IPS DF 19.7 (cell line): Measurements from ENCODE around the gene ANAPC10.
"Not testable (repeated sequence)": the region's sequence is repeated elsewhere in the genome, so short reads cannot be mapped to it uniquely, and the experiment has no call there.

Source experiments
- DNase-seq: peaks from one replicate; pipeline ENCODE4 v3.0.0-alpha.2; 2013; ENCODE audit warnings: low read depth, low spot score

The ANAPC10 gene

DNA sequence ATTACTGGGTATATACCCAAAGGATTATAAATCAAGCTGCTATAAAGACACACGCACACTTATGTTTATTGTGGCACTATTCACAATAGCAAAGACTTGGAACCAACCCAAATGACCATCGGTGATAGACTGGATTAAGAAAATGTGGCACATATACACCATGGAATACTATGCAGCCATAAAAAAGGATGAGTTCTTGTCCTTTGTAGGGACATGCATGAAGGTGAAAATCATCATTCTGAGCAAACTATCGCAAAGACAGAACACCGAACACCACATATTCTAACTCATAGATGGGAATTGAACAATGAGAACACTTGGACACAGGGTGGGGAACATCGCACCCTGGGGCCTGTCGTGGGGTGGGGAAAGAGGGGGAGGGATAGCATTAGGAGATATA is 87.7 kb downstream of the ANAPC10 start:
- DNase-seq = not testable (repeated sequence)

DNA sequence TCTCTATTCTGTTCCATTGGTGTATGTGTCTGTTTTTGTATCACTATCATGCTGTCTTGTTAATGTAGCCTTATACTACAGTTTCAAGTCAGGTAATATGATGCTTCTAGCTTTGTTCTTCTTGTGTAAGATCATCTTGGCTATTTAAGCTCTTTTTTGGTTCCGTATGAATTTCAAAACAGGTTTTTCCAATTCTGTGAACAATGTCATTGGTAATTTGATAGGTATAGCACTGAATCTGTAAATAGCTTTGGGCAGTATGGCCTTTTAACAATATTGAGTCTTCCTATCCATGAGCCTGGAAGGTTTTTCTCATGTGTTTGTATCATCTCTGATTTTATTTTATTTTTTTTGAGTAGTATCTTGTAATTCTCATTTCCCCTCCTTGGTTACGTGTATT is 94.3 kb downstream of the ANAPC10 start:
- DNase-seq = no peak

DNA sequence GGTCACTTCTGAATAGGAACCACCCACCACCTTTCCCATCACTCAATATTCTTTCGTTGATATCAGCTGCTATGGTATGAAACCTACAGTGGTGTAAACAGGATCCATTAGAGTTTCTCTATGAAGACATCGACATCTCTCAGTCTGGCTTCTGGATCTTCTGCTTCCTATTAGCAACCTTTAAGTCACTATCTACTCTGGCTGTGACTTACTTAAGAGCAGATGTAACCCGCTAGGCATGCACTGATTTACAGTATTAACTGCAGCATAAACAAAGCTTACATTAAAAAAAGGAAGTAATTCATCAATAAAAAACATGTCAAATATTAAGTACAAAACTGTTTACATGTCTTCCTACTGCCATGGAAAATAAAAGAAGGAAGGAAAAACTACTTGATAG is 96.4 kb downstream of the ANAPC10 start:
- no peak for DNase-seq

DNA sequence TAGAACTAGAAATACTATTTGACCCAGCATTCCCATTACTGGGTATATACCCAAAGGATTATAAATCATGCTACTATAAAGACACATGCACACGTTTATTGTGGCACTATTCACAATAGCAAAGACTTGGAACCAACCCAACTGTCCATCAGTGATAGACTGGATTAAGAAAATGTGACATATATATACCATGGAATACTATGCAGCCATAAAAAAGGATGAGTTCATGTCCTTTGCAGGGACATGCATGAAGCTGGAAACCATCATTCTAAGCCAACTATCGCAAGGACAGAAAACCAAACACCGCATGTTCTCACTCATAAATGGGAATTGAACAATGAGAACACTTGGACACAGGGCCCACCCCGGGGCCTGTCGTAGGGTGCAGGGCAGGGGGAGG is 97.3 kb downstream of the ANAPC10 start:
- not testable (repeated sequence) for DNase-seq

DNA sequence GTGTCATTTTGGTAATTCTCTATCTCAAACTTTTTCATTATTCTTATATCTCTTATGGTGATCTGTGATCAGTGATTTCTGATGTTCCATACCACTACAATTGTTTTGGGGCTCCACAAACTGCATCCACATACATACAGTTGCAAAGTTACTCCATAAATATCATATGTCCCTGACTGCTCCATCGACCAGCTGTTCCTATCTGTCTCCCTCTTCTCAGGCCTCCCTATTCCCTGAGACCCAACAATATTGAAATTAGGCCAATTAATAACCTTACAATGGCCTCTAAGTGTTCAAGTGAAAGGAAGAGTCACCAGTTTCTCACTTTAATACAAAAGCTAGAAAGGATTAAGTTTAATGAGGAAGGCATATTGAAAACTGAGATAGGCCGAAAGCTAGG is 108.7 kb downstream of the ANAPC10 start:
- DNase-seq = no peak

DNA sequence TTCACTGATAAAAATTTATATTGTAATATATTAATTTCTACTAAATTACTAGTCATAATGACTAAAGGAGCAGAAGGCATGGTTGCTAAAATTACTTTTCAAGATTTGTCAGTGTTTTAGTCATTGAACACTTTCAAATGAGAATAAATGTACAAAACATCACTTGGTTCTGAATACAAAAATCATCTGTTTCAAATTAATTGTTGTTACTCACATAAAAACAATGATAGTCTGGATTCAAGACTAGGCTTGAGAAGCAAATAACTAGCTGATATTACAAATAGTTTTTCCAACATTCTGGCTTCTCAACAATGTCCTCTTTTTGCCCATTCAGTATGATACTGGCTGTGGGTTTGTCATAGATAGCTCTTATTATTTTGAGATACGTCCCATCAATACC is 112.5 kb downstream of the ANAPC10 start:
- DNase-seq = no peak

DNA sequence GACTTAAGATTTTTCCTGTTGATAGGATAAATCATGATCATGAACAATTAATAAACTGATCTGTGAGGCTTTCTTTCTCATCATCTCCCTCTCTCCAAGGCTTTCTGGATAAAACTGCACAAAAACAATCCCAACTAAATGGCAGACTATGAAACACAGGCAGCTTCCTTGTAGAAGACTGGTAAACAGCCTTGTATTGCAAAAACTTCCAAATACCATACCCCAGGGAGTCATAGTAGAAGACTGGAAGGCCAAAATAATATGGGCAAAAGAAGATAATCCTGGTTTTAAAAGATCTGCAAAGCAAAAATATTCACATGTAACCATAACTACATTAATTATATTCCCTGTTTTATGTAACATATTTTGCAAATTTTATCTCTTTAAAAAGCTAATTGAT is 113.0 kb downstream of the ANAPC10 start:
- no peak for DNase-seq

DNA sequence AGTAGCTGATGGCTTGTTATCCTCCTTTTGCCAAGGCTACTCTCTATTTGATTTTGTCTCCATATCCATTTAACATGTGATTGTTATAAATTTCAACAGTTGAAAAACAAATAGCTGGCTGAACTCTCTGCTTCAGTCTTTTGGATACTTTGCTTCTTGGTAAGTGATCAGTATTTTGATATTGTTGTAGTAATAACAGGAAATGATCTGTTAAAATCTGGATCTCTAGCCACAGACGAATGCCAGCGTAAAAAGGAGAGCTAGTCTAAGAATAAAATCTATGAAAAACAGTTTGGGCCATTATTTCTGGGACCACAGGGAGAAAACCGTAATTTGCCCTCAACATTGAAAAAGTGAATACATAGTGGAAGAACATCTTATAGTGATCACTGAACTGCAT is 113.8 kb downstream of the ANAPC10 start:
- no peak for DNase-seq

DNA sequence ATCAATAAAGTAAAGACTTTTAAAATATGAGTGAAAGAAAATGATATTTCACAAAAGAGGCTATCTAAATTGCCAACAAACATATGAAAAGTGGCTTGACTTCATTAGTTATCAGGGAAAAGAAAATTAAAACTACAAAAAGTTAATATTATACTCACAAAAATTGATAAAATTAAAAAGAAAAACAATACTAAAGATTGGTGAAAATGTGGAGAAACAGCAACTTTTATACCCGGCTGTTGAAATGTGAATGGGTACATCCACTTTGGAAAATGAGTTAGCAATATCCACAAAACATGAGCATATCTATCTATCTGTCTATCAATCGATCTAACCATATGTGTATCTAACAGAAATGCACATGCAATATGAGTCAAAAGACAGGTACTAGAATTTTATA is 122.3 kb downstream of the ANAPC10 start:
- no peak for DNase-seq

DNA sequence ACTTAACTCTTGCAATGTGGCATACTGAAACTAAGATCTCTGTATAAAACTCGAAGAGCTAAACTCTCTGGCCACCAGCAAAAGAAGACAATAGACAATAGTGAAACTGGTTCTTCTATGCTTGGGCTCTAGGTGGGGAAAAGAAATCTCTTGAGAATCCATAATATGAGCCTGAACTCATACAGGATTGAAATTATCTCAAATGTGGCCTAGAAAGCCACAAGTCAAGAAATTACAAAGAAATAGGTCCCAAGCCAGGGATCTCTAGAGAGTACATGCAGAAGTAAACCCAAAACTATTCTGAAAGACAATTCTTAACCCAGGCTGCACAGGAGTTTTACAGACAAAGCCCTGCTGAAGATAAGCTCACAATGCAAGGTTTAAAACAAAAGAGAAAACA is 127.4 kb downstream of the ANAPC10 start:
- no peak for DNase-seq

DNA sequence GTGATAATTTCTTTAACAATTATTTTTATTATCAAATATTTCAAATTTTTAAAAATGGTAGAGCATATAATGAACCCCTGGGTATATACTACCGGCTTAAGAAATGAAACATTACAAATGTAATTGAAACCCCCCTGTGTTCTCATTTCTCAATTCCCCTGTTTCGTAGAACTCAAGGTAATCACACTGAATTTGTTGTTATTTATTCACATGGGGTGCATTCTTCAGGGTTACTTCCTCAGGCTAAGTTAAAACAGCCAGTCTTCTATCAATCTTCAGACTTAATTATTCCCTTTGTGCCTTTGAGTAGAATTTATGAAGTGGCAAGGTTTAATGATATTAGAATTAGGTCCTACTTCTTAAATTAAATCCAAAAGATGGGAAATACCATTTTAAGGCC is 128.2 kb downstream of the ANAPC10 start:
- no peak for DNase-seq

DNA sequence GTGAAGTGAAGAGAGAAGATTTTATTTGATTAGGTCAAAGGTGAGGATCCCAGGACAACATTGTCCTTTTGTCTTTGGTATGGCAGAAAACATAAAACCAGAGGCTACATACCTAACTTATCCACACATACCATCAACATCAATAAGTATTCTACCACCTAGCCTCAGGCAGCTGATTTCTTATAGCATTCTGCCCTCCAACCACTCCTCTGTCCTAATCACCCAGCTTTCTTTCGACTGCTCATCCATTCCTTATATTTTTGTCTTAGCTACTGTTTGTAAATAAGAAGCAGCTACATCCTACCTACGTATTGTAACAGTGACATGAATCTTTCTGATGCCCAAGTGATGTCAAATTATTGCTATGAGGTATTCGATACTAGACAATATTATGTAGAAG is 129.4 kb downstream of the ANAPC10 start:
- no peak for DNase-seq

DNA sequence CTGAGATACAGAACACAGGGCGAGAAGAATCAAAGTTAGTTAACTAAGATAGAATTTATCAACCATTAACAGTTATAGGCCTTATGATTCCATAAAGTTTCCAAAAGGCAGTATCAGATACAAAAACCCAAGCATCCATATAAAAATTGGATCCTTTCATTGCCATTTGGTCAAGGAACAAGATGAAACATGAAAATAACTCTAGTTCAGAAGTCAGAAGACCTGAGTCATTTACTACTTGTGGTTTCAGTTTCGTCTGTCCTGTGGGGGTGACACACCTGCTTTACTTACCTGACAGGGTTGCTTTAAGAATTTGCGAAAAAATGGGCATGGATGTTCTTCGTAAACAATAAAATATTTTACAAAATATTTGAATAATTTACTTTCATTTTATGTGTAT is 130.8 kb downstream of the ANAPC10 start:
- DNase-seq = no peak

DNA sequence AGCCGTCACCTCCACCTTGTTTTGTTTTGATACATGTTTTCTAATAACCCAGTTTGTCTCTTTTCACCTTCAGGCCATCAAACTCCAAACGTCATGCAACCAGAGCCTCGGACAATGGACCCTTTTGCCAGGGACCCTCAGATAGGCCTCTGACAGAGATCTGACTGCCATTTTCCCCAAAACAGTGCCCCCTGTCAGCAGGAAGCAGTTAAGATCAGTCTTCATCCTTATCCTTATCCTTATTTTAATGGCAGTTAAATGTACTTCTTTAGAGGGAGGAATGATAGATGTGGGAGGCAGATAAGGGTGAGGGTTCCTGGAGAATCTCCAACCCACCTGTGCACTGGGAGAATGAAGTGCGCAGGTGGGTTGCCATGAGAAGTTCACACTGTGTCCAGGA is 135.7 kb downstream of the ANAPC10 start:
- no peak for DNase-seq

DNA sequence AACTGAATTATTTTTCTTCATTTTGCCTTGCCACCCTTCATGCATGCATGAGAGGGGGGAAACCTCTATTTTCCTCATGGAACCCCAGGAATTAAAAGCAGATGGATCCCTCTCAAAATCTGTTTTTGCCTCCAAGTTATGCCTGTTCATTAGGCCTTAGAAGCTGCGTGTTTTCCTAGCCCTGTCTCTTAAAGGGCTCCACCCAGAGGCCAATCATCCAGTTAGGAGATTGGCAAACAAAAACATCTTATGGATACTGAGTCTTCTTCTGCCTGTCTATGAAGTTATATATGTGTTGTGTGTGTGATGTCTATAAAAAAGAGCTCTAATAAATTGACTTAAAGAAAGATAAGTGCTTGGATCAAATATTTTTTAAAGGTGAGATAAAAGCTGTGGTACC is 142.9 kb downstream of the ANAPC10 start:
- no peak for DNase-seq

DNA sequence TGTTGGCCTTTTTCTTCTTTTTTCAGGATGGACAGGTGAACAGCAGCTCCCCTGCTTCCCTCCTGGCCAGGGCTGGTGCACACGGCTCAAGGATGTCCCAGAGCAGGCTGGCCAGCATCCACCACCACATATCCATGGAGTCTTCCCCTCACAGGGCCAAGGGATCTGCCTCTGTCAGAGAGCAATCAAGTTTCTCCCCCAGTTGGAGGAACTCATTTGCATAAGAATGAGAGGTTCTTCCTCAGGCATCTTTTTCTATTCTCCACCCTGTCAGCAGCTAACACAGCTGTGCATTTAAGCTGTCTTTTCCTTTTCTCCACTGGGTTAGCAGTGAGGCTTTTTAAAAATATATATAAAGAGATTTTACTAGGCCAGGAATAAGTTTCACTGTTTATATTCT is 143.8 kb downstream of the ANAPC10 start:
- peak; percentile 23 for DNase-seq

DNA sequence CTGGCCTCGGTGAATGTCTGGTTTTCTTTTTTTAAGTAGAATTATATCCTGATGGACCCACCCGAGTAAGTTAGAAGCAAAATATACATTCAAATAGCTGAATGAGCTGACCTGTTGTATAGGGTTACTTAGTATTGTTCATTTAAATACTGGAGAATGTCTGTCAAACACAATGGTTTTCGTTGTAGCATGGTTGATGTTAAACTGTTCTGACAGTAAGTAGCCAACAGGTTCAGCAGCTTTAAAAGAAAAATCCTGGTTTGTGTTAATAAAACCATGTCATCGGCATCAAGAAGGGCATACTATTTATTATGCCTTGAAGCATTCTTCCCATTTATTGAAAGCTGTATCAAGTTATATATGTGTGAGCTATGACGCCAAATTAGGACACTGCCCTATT is 149.6 kb downstream of the ANAPC10 start:
- DNase-seq = no peak

DNA sequence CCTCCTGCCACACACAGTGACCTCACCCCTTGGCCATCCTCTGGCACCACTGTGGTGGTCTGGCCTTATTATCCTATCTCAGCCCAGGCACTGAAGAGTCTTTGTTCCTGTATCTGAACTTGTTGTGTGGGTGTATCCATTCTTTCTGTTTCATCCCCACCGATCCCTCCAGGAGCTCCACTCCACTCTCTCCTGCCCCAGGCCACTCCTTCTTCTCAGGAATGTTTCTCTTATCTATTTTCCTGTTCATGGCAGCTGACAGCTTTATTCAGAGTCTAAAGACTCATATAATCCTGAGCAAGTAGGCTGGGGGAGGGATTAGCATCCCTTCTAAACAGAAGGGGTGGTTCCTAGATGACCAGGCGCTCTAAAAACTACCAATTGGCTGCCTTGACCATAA is 150.0 kb downstream of the ANAPC10 start:
- DNase-seq = no peak
